HEK293 (cell line): Measurements from ENCODE around the gene PLPPR1.

Source experiments
- CTCF ChIA-PET: fragments of 350-600 bp; formaldehyde crosslinking; extraction: SDS; loops from one replicate; lab custom pipeline; 2021; ENCODE audit warnings: antibody characterized with exemption; lab: Yijun Ruan, JAX
- POLR2A ChIA-PET: fragments of 300-600 bp; formaldehyde crosslinking; extraction: SDS; loops from one replicate; lab custom pipeline; 2020; ENCODE audit warnings: antibody characterized with exemption, inconsistent platforms; lab: Yijun Ruan, JAX
- H3K27ac ChIP-seq: fragments of 200-500 bp; sonication (Bioruptor generic); 2 replicates; pipeline ENCODE4 v1.5.1; 2014; ENCODE audit warnings: low read depth, low read length, control low read depth, inconsistent platforms; ENCODE audit errors: extremely low read depth
- H3K36me3 ChIP-seq, 2 experiments: fragments of 200-500 bp in 1 of 2; sonication (Bioruptor generic) in 1 of 2; 1 replicate in 1 of 2; 2 replicates in 1 of 2; pipeline ENCODE4 v1.5.1; 2014 to 2017; ENCODE audit warnings: inconsistent platforms in 2 of 2, low read length in 2 of 2; ENCODE audit not compliant: control insufficient read depth in 2 of 2, insufficient read depth in 1 of 2
- H3K4me1 ChIP-seq: fragments of 200-500 bp; sonication (Bioruptor generic); 2 replicates; pipeline ENCODE4 v1.5.1; 2014; ENCODE audit warnings: mild to moderate bottlenecking, low read length, inconsistent platforms; ENCODE audit not compliant: control insufficient read depth, insufficient read depth
- H3K4me3 ChIP-seq: 2 replicates; pipeline ENCODE4 v1.5.1; 2011; ENCODE audit warnings: low read depth, mild to moderate bottlenecking, control low read depth, low read length, moderate library complexity
- H3K9me3 ChIP-seq: fragments of 200-500 bp; sonication (Bioruptor generic); 2 replicates; pipeline ENCODE4 v1.5.1; 2014; ENCODE audit warnings: low read depth, low read length, inconsistent platforms; ENCODE audit not compliant: control insufficient read depth, insufficient read depth
- ATF2 ChIP-seq: fragments of 450-650 bp; formaldehyde crosslinking; IDR thresholded peaks from 2 replicates; pipeline ENCODE4 v1.5.1; 2016; ENCODE audit warnings: missing biosample characterization, missing genetic modification characterization, low read depth
- GLI4 ChIP-seq: fragments of 450-650 bp; formaldehyde crosslinking; IDR thresholded peaks from 2 replicates; pipeline ENCODE4 v1.5.1; 2016; ENCODE audit warnings: missing biosample characterization, missing genetic modification characterization
- KLF10 ChIP-seq: fragments of 450-650 bp; IDR thresholded peaks from 2 replicates; pipeline ENCODE4 v1.5.1; 2018; ENCODE audit warnings: missing biosample characterization, mild to moderate bottlenecking, missing genetic modification characterization
- PRDM4 ChIP-seq: fragments of 450-650 bp; formaldehyde crosslinking; IDR thresholded peaks from 2 replicates; pipeline ENCODE4 v1.5.1; 2017; ENCODE audit warnings: missing biosample characterization, missing genetic modification characterization
- SP3 ChIP-seq: fragments of 450-650 bp; formaldehyde crosslinking; IDR thresholded peaks from 2 replicates; pipeline ENCODE4 v1.5.1; 2016; ENCODE audit warnings: missing biosample characterization, missing genetic modification characterization
- ZFHX2 ChIP-seq: fragments of 450-650 bp; formaldehyde crosslinking; conservative IDR thresholded peaks from 2 replicates; pipeline ENCODE4 v1.5.1; 2016; ENCODE audit warnings: missing biosample characterization, missing genetic modification characterization
- ZFP3 ChIP-seq: fragments of 450-650 bp; formaldehyde crosslinking; IDR thresholded peaks from 2 replicates; pipeline ENCODE4 v1.5.1; 2016; ENCODE audit warnings: low read depth, missing biosample characterization, missing genetic modification characterization
- ZNF10 ChIP-seq: fragments of 450-650 bp; formaldehyde crosslinking; IDR thresholded peaks from 2 replicates; pipeline ENCODE4 v1.5.1; 2017; ENCODE audit warnings: missing biosample characterization, missing genetic modification characterization
- ZNF114 ChIP-seq: fragments of 450-650 bp; formaldehyde crosslinking; IDR thresholded peaks from 2 replicates; pipeline ENCODE4 v1.5.0; 2017; ENCODE audit warnings: missing biosample characterization, missing genetic modification characterization
- ZNF121 ChIP-seq: fragments of 450-650 bp; formaldehyde crosslinking; IDR thresholded peaks from 2 replicates; pipeline ENCODE4 v1.5.1; 2016; ENCODE audit warnings: missing biosample characterization, missing genetic modification characterization
- ZNF146 ChIP-seq: fragments of 450-650 bp; formaldehyde crosslinking; IDR thresholded peaks from 2 replicates; pipeline ENCODE4 v1.5.1; 2016; ENCODE audit warnings: missing biosample characterization, missing genetic modification characterization
- ZNF18 ChIP-seq: fragments of 450-650 bp; formaldehyde crosslinking; IDR thresholded peaks from 2 replicates; pipeline ENCODE4 v1.5.1; 2016; ENCODE audit warnings: missing biosample characterization, missing genetic modification characterization
- ZNF184 ChIP-seq: fragments of 450-650 bp; IDR thresholded peaks from 2 replicates; pipeline ENCODE4 v1.5.1; 2018; ENCODE audit warnings: missing biosample characterization, mild to moderate bottlenecking, missing genetic modification characterization
- ZNF19 ChIP-seq: fragments of 450-650 bp; formaldehyde crosslinking; IDR thresholded peaks from 2 replicates; pipeline ENCODE4; 2016; ENCODE audit warnings: missing biosample characterization, missing genetic modification characterization, low read depth
- ZNF302 ChIP-seq: fragments of 450-650 bp; formaldehyde crosslinking; IDR thresholded peaks from 2 replicates; pipeline ENCODE4 v1.5.1; 2016; ENCODE audit warnings: missing biosample characterization, missing genetic modification characterization, low read depth
- ZNF341 ChIP-seq: fragments of 450-650 bp; formaldehyde crosslinking; IDR thresholded peaks from 2 replicates; pipeline ENCODE4; 2016; ENCODE audit warnings: low read depth, missing biosample characterization, missing genetic modification characterization
- ZNF37A ChIP-seq: fragments of 450-650 bp; IDR thresholded peaks from 2 replicates; pipeline ENCODE4 v1.5.1; 2018; ENCODE audit warnings: missing biosample characterization, missing genetic modification characterization
- ZNF394 ChIP-seq: fragments of 450-650 bp; formaldehyde crosslinking; IDR thresholded peaks from 2 replicates; pipeline ENCODE4 v1.5.1; 2016; ENCODE audit warnings: missing biosample characterization, missing genetic modification characterization, mild to moderate bottlenecking, moderate library complexity, borderline replicate concordance
- ZNF423 ChIP-seq: fragments of 450-650 bp; formaldehyde crosslinking; IDR thresholded peaks from 2 replicates; pipeline ENCODE4 v1.5.1; 2016; ENCODE audit warnings: missing biosample characterization, missing genetic modification characterization
- ZNF48 ChIP-seq: fragments of 450-650 bp; formaldehyde crosslinking; IDR thresholded peaks from 2 replicates; pipeline ENCODE4 v1.5.1; 2016; ENCODE audit warnings: missing biosample characterization, missing genetic modification characterization
- ZNF510 ChIP-seq: fragments of 450-650 bp; formaldehyde crosslinking; IDR thresholded peaks from 2 replicates; pipeline ENCODE4 v1.5.1; 2018; ENCODE audit warnings: mild to moderate bottlenecking, missing genetic modification characterization, missing biosample characterization; ENCODE audit not compliant: insufficient replicate concordance
- ZNF514 ChIP-seq: fragments of 450-650 bp; formaldehyde crosslinking; IDR thresholded peaks from 2 replicates; pipeline ENCODE4 v1.5.1; 2016; ENCODE audit warnings: missing biosample characterization, missing genetic modification characterization
- ZNF530 ChIP-seq: fragments of 450-650 bp; formaldehyde crosslinking; IDR thresholded peaks from 2 replicates; pipeline ENCODE4 v1.5.1; 2016; ENCODE audit warnings: low read depth, missing biosample characterization, missing genetic modification characterization
- ZNF548 ChIP-seq: fragments of 450-650 bp; formaldehyde crosslinking; IDR thresholded peaks from 2 replicates; pipeline ENCODE4 v1.5.1; 2016; ENCODE audit warnings: missing biosample characterization, missing genetic modification characterization
- ZNF549 ChIP-seq: fragments of 450-650 bp; IDR thresholded peaks from 2 replicates; pipeline ENCODE4 v1.5.1; 2018; ENCODE audit warnings: missing biosample characterization, missing genetic modification characterization, mild to moderate bottlenecking, inconsistent platforms, moderate library complexity
- ZNF580 ChIP-seq: fragments of 450-650 bp; formaldehyde crosslinking; IDR thresholded peaks from 2 replicates; pipeline ENCODE4 v1.5.1; 2016; ENCODE audit warnings: missing biosample characterization, missing genetic modification characterization
- ZNF626 ChIP-seq: fragments of 450-650 bp; sonication (Bioruptor Pico); formaldehyde crosslinking; IDR thresholded peaks from 2 replicates; pipeline ENCODE4 v1.5.1; 2018; ENCODE audit warnings: missing biosample characterization, missing genetic modification characterization, inconsistent platforms
- ZNF654 ChIP-seq: fragments of 450-650 bp; formaldehyde crosslinking; IDR thresholded peaks from 2 replicates; pipeline ENCODE4 v1.5.1; 2016; ENCODE audit warnings: low read depth, missing biosample characterization, missing genetic modification characterization
- ZNF707 ChIP-seq: fragments of 450-650 bp; formaldehyde crosslinking; IDR thresholded peaks from 2 replicates; pipeline ENCODE4 v1.5.1; 2016; ENCODE audit warnings: missing biosample characterization, missing genetic modification characterization

Gene PLPPR1

GRCh38 chr9:101341958-101342357, 313.4 kb downstream of the PLPPR1 start:
- ChIA-PET CTCF (interaction anchor here (2.5 kb wide), 1 partner anchor 46 kb away, joined by 8 read pairs; no protein-coding TSS in a partner anchor), POLR2A (no interaction called here)
- Histone ChIP-seq H3K27ac (no peak overlapping the region), H3K36me3 (no peaks in the 10 kb centered on the region), H3K4me3 (no peak overlapping the region), H3K9me3 (no peaks in the 10 kb centered on the region), H3K4me1 (no peaks in the 10 kb centered on the region)
- no peak for TF ChIP-seq SP3 (tag by site-specific recombination)
- TF ChIP-seq ZNF510: no peak
- no peak for TF ChIP-seq ZNF114 (tag by site-specific recombination)
- no peak for TF ChIP-seq ZNF626 (tag by site-specific recombination)
- no peak for TF ChIP-seq ZNF514 (tag by site-specific recombination)
- TF ChIP-seq ZNF580 (tag by site-specific recombination): no peak
- no peak for TF ChIP-seq ZFHX2
- no peak for TF ChIP-seq PRDM4 (tag by site-specific recombination)
- TF ChIP-seq ZNF549 (tag by site-specific recombination): no peak
- no peak for TF ChIP-seq ZNF48
- TF ChIP-seq ZNF394 (tag by site-specific recombination): no peak
- no peak for TF ChIP-seq KLF10
- no peak for TF ChIP-seq ZNF19

GRCh38 chr9:101342595-101342994, 314.1 kb downstream of the PLPPR1 start:
- H3K4me1 ChIP-seq: no peaks in the 10 kb centered on the region
- no peak for TF ChIP-seq ZNF580 (tag by site-specific recombination)
- TF ChIP-seq ZNF423 (tag by site-specific recombination): no peak
- no peak for TF ChIP-seq ZFP3 (tag by site-specific recombination)
- no peak for TF ChIP-seq ZNF707 (tag by site-specific recombination)
- ChIA-PET CTCF (interaction anchor here (2.5 kb wide), 1 partner anchor 46 kb away, joined by 8 read pairs; no protein-coding TSS in a partner anchor), POLR2A (no interaction called here)
- H3K4me3 ChIP-seq: no peak overlapping the region
- no peaks in the 10 kb centered on the region for H3K36me3 ChIP-seq
- no peaks in the 10 kb centered on the region for H3K9me3 ChIP-seq
- H3K27ac ChIP-seq: no peak overlapping the region

- no peak overlapping the region for H3K4me3 ChIP-seq
- no peak overlapping the region for H3K27ac ChIP-seq
- POLR2A ChIA-PET: no interaction called here
- H3K36me3 ChIP-seq: no peaks in the 10 kb centered on the region
- no peaks in the 10 kb centered on the region for H3K9me3 ChIP-seq
- CTCF ChIA-PET: no interaction called here
- no peaks in the 10 kb centered on the region for H3K4me1 ChIP-seq
- no peak for TF ChIP-seq ZNF654 (tag by site-specific recombination)
- TF ChIP-seq ZNF10 (tag by site-specific recombination): no peak
- TF ChIP-seq ZNF510: no peak
- TF ChIP-seq ZNF121: no peak
- TF ChIP-seq ZNF626 (tag by site-specific recombination): no peak
- no peak for TF ChIP-seq ZNF341 (tag by site-specific recombination)
- TF ChIP-seq ZNF184 (tag by site-specific recombination): no peak
- no peak for TF ChIP-seq ATF2 (tag by site-specific recombination)
- no peak for TF ChIP-seq ZNF302
- no peak for TF ChIP-seq GLI4 (tag by site-specific recombination)
- TF ChIP-seq ZNF548 (tag by site-specific recombination): no peak
- TF ChIP-seq ZNF37A: no peak
- no peak for TF ChIP-seq ZNF530
- TF ChIP-seq ZNF18 (tag by site-specific recombination): no peak
- TF ChIP-seq ZNF146: no peak
Measured at GRCh38 chr9:101350285-101350684, 321.8 kb downstream of the PLPPR1 start.
